SKM-1 (cell line): ENCODE measurements around the gene CLEC10A.
"Not testable (repeated sequence)": the region's sequence is repeated elsewhere in the genome, so short reads cannot be mapped to it uniquely, and the experiment has no call there.

Experiments
- DNase-seq: peaks from one replicate; lab custom pipeline; 2025; ENCODE audit not compliant: unreplicated experiment; lab: John Stamatoyannopoulos, UW

The CLEC10A gene

GRCh38 chr17:7079581-7080455 is at the start of gene CLEC10A:
Gene CLEC10A, minus strand, starts transcription at chr17:7080251. Its CDS starts 1,439 bp downstream, at chr17:7078812.
- DNase-seq, result no peak

GRCh38 chr17:7129311-7129710 is 49.3 kb upstream of the CLEC10A start:
- DNase-seq, result no peak

GRCh38 chr17:7128160-7128559 is 48.1 kb upstream of the CLEC10A start:
- no peak for DNase-seq

GRCh38 chr17:7127501-7127900 is 47.5 kb upstream of the CLEC10A start:
- DNase-seq, result not testable (repeated sequence)

GRCh38 chr17:7126386-7126785 is 46.3 kb upstream of the CLEC10A start:
- DNase-seq, result not testable (repeated sequence)

GRCh38 chr17:7124923-7125322 is 44.9 kb upstream of the CLEC10A start:
- no peak for DNase-seq

GRCh38 chr17:7123844-7124243 is 43.8 kb upstream of the CLEC10A start:
- DNase-seq, result no peak

GRCh38 chr17:7122381-7122780 is 42.3 kb upstream of the CLEC10A start:
- no peak for DNase-seq

- peak; percentile 20 for DNase-seq
Observed at GRCh38 chr17:7120635-7121034, 40.6 kb upstream of the CLEC10A start.

- no peak for DNase-seq
Observed at GRCh38 chr17:7120123-7120522, 40.1 kb upstream of the CLEC10A start.

GRCh38 chr17:7119314-7119713 is 39.3 kb upstream of the CLEC10A start:
- DNase-seq, result no peak

GRCh38 chr17:7114875-7115614 is 35.0 kb upstream of the CLEC10A start:
- DNase-seq, result peak; percentile 45

GRCh38 chr17:7114241-7114874 is 34.3 kb upstream of the CLEC10A start, which contains the start of gene ASGR2:
Gene ASGR2, minus strand, starts transcription at chr17:7114822. Its CDS starts 582 bp downstream, at chr17:7114240.
- no peak for DNase-seq

GRCh38 chr17:7113273-7114071 is 33.4 kb upstream of the CLEC10A start:
- no peak for DNase-seq

- no peak for DNase-seq
Observed at GRCh38 chr17:7112510-7113108, 32.6 kb upstream of the CLEC10A start.

- no peak for DNase-seq
Observed at GRCh38 chr17:7111784-7112509, 31.9 kb upstream of the CLEC10A start.

- no peak for DNase-seq
Observed at GRCh38 chr17:7110617-7111306, 30.7 kb upstream of the CLEC10A start.

- DNase-seq, result no peak
Observed at GRCh38 chr17:7109461-7110322, 29.6 kb upstream of the CLEC10A start.
